Activated naive CD4-positive, alpha-beta T cell treated with Interleukin-2 at 50 U/mL for 16 hours (primary cell): ENCODE measurements around the gene OPN4.
A peak's percentile ranks its signal among the peaks of the same experiment; 100 is the strongest.

ENCODE experiments used
- DNase-seq: peaks from one replicate; pipeline ENCODE4 v3.0.0-alpha.2; 2020

Gene OPN4

GRCh38 chr10:86705139-86705538 lies 50.8 kb downstream of the OPN4 start:
- no peak for DNase-seq

DNA sequence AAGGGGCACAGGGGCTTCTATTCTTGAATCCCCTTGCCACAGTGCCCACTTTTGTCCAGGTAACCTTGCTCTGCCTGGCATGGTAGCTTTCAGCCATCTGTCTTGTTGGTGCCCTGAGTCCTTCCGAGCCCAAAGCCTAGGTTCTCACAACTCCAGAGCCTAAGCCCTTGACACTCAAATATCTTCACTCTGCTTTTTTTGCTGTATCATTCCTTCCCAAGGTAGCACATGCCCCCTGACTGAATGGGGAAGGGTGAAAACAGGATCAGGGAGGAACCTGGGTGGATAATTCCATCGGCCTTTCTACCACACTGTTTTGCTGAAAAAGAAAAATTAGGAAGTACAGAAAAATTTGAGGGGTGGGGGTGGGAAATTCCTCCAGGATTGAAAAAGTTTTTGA lies 51.6 kb downstream of the OPN4 start:
- no peak for DNase-seq

DNA sequence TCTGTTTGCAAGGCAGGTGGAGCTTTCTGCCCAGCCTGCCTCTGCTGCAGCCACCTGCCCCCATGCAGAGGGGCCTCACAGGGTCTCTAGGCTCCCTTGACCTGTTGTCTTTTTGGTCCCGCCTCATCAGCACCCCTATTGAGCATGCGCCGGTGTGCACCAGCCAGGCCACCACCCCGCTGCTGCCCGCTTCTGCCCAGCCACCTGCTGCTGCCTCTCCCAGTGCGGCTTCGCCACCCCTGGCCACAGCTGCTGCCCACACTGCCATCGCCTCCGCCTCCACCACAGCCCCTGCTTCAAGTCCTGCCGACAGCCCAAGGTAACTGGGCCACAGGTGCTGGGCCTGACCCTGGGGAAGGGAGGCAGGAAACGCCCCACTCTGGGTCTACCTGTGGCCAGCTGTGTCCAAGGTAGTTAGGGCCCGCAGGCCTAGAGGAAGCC lies 52.1 kb downstream of the OPN4 start:
- no peak for DNase-seq

- no peak for DNase-seq
Observed at GRCh38 chr10:86706977-86707376, 52.6 kb downstream of the OPN4 start.

DNA sequence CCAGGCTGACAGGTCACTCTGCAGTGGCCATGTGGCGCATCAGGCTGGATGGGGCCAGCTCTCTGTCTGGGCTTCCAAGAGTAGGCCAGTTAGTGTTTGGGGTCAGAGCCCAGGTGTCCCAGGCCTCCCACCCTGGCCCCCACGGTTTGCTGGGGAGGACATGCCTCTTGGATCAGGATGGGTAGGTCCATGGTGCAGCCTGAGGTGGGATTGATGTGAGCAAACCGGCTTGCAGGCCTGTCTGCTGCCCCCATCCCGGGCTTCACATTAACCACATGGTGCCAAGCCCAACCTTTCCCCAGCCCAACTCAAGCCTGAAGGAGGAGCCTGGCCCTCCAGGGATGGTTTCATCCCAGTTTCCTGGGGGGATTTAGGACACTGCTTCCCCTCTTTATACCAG lies 53.2 kb downstream of the OPN4 start:
- DNase-seq: no peak

DNA sequence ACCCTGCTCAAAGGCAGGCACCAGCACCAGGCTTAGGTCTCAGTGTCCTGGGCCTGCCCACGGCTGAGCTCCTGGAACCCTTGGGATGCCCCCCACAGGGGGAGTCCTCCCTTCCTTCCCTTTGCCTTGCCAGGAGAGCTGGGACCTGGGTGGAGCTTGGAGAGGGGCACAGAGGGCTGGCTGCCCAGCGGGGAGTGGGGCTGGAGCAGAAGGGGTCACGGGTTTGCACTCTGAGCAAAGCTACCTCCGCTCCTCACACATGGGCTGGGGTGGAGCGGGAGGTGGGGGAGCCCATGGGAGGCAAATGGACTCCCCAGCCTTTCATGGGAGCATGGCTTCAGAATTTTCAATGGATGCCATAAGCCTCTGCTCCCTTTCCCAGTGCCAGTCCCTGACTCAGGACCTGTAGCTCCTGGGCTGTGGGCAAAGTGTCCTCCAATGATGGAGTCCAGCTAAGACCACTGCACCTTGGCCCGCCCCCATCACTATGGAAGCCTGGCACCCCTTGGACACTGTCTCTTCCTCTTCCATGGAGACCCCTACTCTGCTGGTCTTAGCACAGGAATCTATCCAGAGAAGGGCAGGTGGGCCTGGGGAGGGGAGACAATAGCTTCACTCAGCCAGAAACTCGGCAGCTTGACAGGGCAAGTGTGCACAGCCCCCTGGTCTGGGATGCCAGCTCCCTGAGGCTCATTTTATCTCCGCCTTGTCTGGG lies 53.9 kb downstream of the OPN4 start:
- no peak for DNase-seq

DNA sequence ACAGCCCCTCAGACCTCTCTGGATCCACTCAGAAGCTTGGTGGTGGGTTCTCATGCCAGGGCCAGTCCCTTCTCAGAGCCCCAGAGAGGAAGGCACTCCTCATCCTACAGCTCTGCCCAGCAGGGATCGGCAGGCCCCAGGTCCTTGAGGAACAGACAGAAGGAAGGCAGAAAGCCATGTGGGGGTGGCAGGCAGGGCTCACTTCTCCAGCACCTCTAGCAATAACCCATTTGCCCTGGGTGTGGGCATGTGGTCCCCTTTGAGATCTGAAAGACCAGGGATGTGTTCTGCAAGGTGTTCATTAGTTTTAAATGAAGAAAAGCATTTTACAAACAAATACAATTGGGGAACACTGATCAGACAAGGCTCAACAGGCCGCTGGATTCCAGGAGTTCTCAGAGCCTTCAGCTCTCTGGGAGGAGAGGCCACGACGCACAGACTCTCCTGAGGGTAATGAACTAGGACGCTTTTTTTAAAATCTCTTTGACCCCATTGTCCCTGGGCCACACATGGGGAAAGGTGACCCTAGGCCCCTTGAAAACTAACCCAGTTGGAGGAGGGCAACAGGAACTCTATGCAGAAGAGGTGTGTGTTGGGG lies 54.5 kb downstream of the OPN4 start:
- no peak for DNase-seq

- DNase-seq: no peak
Observed at GRCh38 chr10:86709396-86710185, 55.2 kb downstream of the OPN4 start.

- peak; percentile 86 for DNase-seq
Observed at GRCh38 chr10:86710987-86711512, 56.7 kb downstream of the OPN4 start.

GRCh38 chr10:86711513-86712316 lies 57.4 kb downstream of the OPN4 start:
- DNase-seq: peak; percentile 61

DNA sequence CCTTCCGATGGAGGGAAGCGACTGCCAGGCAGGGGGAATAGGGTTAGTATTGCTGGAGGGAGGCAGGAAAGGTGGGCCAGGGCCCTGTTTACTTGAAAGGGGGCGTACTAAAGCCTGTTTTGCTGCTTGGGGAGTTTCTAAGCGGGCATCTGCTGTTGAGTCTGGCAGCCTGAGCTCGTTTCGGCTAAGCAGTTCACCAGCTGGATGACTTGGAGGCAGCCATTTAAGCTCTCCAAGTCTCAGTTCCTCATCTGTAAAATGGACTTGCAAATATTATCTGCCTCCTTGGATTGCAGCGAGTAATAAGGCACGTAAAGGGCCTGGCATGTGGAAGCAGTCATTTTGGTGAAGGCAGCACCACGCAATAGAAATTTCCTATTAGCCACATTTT lies 58.0 kb downstream of the OPN4 start:
- no peak for DNase-seq

- no peak for DNase-seq
Observed at GRCh38 chr10:86715156-86715795, 60.9 kb downstream of the OPN4 start.

GRCh38 chr10:86715836-86716235 lies 61.5 kb downstream of the OPN4 start:
- no peak for DNase-seq
